Caco-2 (cell line): ENCODE data around the gene ITGB1BP1. TPM values are rescaled to one million over a fixed set of nuclear protein-coding genes. Genes with fewer than 3 reads are reported as not detected.

Experiments used
- BruUV-seq: library from RNA; stranded (reverse); fragments of 400-500 nt; replicated peaks from 2 replicates; lab custom pipeline; 2021; lab: Mats Ljungman, UMichigan
- CTCF ChIA-PET: fragments of 300-600 bp; sonication (Branson Sonifier 250); formaldehyde crosslinking; loops from one replicate; lab custom pipeline; 2022; ENCODE audit warnings: antibody characterized with exemption; lab: Charles Lee
- POLR2A ChIA-PET: fragments of 300-600 bp; sonication (Branson Sonifier 250); formaldehyde crosslinking; loops from one replicate; lab custom pipeline; 2022; ENCODE audit warnings: antibody characterized with exemption; lab: Charles Lee
- DNase-seq, 2 experiments: peaks; one replicate each; pipeline versions ENCODE4 v3.0.0 to v3.0.0-alpha.2; 2020 to 2022
- H3K27me3 ChIP-seq: replicated peaks from 2 replicates; pipeline ENCODE4 v1.6.0; 2011; ENCODE audit warnings: low read length; ENCODE audit not compliant: control insufficient read depth, insufficient read depth
- H3K36me3 ChIP-seq: 2 replicates; pipeline ENCODE4 v1.5.1; 2011; ENCODE audit warnings: low read length; ENCODE audit not compliant: control insufficient read depth, insufficient read depth
- H3K4me1 ChIP-seq: fragments of 250-450 bp; sonication (Bioruptor Pico); 2 replicates; pipeline ENCODE4 v1.5.1; 2020; ENCODE audit warnings: mild to moderate bottlenecking
- H3K4me3 ChIP-seq: 2 replicates; pipeline ENCODE4 v1.5.1; 2011; ENCODE audit warnings: low read depth, mild to moderate bottlenecking, control low read depth, low read length
- H3K9me3 ChIP-seq: fragments of 250-450 bp; sonication (Bioruptor Pico); 2 replicates; pipeline ENCODE4 v1.5.1; 2020; ENCODE audit warnings: mild to moderate bottlenecking, moderate library complexity
- H3K27ac Mint-ChIP-seq: one replicate; pipeline ENCODE4 v1.8.0; 2022; ENCODE audit warnings: mixed read lengths; ENCODE audit not compliant: unreplicated experiment
- H3K27me3 Mint-ChIP-seq: one replicate; pipeline ENCODE4 v1.8.0; 2022; ENCODE audit warnings: mixed read lengths; ENCODE audit not compliant: insufficient read depth, unreplicated experiment
- H3K36me3 Mint-ChIP-seq: one replicate; pipeline ENCODE4 v1.8.0; 2022; ENCODE audit warnings: mild to moderate bottlenecking, mixed read lengths; ENCODE audit not compliant: insufficient read depth, unreplicated experiment
- H3K4me1 Mint-ChIP-seq: one replicate; pipeline ENCODE4 v1.8.0; 2022; ENCODE audit warnings: low read depth, mixed read lengths; ENCODE audit not compliant: unreplicated experiment
- H3K4me3 Mint-ChIP-seq: one replicate; pipeline ENCODE4 v1.8.0; 2022; ENCODE audit warnings: mild to moderate bottlenecking, moderate library complexity, mixed read lengths; ENCODE audit not compliant: unreplicated experiment
- H3K9me3 Mint-ChIP-seq: one replicate; pipeline ENCODE4 v1.8.0; 2022; ENCODE audit warnings: mixed read lengths; ENCODE audit not compliant: unreplicated experiment
- CTCF ChIP-seq, 2 experiments: fragments of 200-600 bp in 1 of 2; IDR thresholded peaks; 1 replicate in 1 of 2; 2 replicates in 1 of 2; pipeline versions ENCODE4 v1.5.1 to v1.8.0; 2011 to 2022; ENCODE audit warnings: antibody characterized with exemption in 1 of 2, control low read depth in 1 of 2, inconsistent platforms in 1 of 2, low read depth in 1 of 2, low read length in 1 of 2, mild to moderate bottlenecking in 1 of 2, moderate library complexity in 1 of 2; ENCODE audit not compliant: insufficient read depth in 1 of 2, severe bottlenecking in 1 of 2, unreplicated experiment in 1 of 2
- intact Hi-C: fragments of 100-400 bp; cut with micrococcal nuclease; formaldehyde crosslinking; loops from one replicate; pipeline ENCODE4 v1.10.0; 2022; ENCODE audit not compliant: unreplicated experiment
- total RNA-seq: library from RNA; stranded (reverse); gene quantifications from 2 replicates; pipeline ENCODE4 v1.2.3, GENCODE V29; 2022

The ITGB1BP1 gene
- total RNA-seq, 1 experiment from 2014 or later: 82.4 TPM

- Mint-ChIP-seq H3K4me3 (no peak overlapping the region), H3K27me3 (no peaks in the 10 kb centered on the region), H3K36me3 (peaks cover 31% of the 10 kb centered on the region), H3K27ac (no peak overlapping the region), H3K4me1 (peaks cover 19% of the 10 kb centered on the region), H3K9me3 (no peaks in the 10 kb centered on the region)
- no peak for DNase-seq
- POLR2A ChIA-PET: interaction anchor here (0.6 kb wide), 1 partner anchor 343 kb away, joined by 3 read pairs; no protein-coding TSS in a partner anchor
- CTCF ChIA-PET: no interaction called here
- Histone ChIP-seq H3K9me3 (no peaks in the 10 kb centered on the region), H3K4me1 (peaks cover 10% of the 10 kb centered on the region), H3K27me3 (no peaks in the 10 kb centered on the region), H3K36me3 (peaks cover 2% of the 10 kb centered on the region), H3K4me3 (no peak overlapping the region)
- intact Hi-C loops: no loop called here
- no peak for TF ChIP-seq CTCF (IDR thresholded peaks at IDR 0.05; ENCODE audit: insufficient read depth in 1 of 2, low read depth in 1 of 2, low read length in 1 of 2, severe bottlenecking in 1 of 2, unreplicated experiment in 1 of 2)
- no TSS peak for BruUV-seq
Measured at GRCh38 chr2:9364791-9365497, 58.4 kb downstream of the ITGB1BP1 start.

DNA sequence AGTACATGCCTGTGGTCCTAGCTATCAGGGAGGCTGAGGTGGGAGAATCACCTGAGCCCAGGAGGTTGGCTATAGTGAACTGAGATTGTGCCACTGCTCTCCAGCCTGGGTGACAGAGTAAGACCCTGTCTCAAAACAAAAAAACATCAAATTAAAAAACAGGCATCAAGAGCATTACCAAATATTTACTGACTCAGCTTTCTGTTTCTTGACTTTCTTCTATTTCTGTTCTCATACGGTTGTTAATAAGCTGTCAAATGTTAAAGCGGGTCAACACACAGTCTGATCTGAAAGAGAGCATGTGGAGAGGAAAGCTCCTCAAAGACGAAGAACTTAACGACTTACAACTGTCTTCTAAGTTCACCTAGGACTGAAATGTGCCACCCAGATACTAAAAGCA lies 59.0 kb downstream of the ITGB1BP1 start:
- H3K4me3 ChIP-seq: no peak overlapping the region
- Mint-ChIP-seq H3K36me3 (peaks cover 31% of the 10 kb centered on the region), H3K4me1 (peaks cover 13% of the 10 kb centered on the region), H3K27me3 (no peaks in the 10 kb centered on the region), H3K27ac (no peak overlapping the region), H3K4me3 (no peak overlapping the region), H3K9me3 (no peaks in the 10 kb centered on the region)
- intact Hi-C loops: no loop called here
- no peaks in the 10 kb centered on the region for H3K9me3 ChIP-seq
- H3K4me1 ChIP-seq: peaks cover 9% of the 10 kb centered on the region; the same call in 1 of the 2 replicates
- peaks cover 2% of the 10 kb centered on the region for H3K36me3 ChIP-seq
- BruUV-seq: no TSS peak
- no peak for DNase-seq
- no peak for TF ChIP-seq CTCF (IDR thresholded peaks at IDR 0.05; ENCODE audit: insufficient read depth in 1 of 2, low read depth in 1 of 2, low read length in 1 of 2, severe bottlenecking in 1 of 2, unreplicated experiment in 1 of 2)
- ChIA-PET CTCF (no interaction called here), POLR2A (interaction anchor here (0.6 kb wide), 1 partner anchor 342 kb away, joined by 3 read pairs; no protein-coding TSS in a partner anchor)
- no peaks in the 10 kb centered on the region for H3K27me3 ChIP-seq

GRCh38 chr2:9360701-9361100 lies 62.6 kb downstream of the ITGB1BP1 start:
- ChIA-PET CTCF (no interaction called here), POLR2A (no interaction called here)
- no peak overlapping the region for H3K4me3 ChIP-seq
- intact Hi-C loops: no loop called here
- Mint-ChIP-seq H3K27ac (no peak overlapping the region), H3K4me3 (no peak overlapping the region), H3K9me3 (no peaks in the 10 kb centered on the region), H3K27me3 (no peaks in the 10 kb centered on the region), H3K36me3 (peaks cover 27% of the 10 kb centered on the region), H3K4me1 (peaks cover 10% of the 10 kb centered on the region)
- no peak for TF ChIP-seq CTCF (IDR thresholded peaks at IDR 0.05; ENCODE audit: insufficient read depth in 1 of 2, low read depth in 1 of 2, low read length in 1 of 2, severe bottlenecking in 1 of 2, unreplicated experiment in 1 of 2)
- no peaks in the 10 kb centered on the region for H3K9me3 ChIP-seq
- BruUV-seq: no TSS peak
- H3K27me3 ChIP-seq: no peaks in the 10 kb centered on the region
- DNase-seq: no peak
- H3K36me3 ChIP-seq: no peaks in the 10 kb centered on the region; the same call in none of the 2 replicates
- peaks cover 9% of the 10 kb centered on the region; the same call in 1 of the 2 replicates for H3K4me1 ChIP-seq
